Adrenal gland (tissue), 5 donors: ENCODE data around the gene GSX2.

ENCODE experiments used
- POLR2A ChIP-seq, 2 donors: fragments of 450-650 bp; IDR thresholded peaks; one replicate each; pipeline ENCODE4 v1.6.1; 2017; ENCODE audit warnings: antibody characterized with exemption in 2 of 2, mild to moderate bottlenecking in 2 of 2, moderate library complexity in 1 of 2
- TF ChIP-seq, protein P1 (sequence below), 6 experiments: fragments of 450-650 bp in 4 of 6; fragments of 200-600 bp in 2 of 6; sonication (generic) in 1 of 6; IDR thresholded peaks; 1 replicate in 5 of 6; 2 replicates in 1 of 6; pipeline versions ENCODE4 v1.5.1 to v1.8.0; 2016 to 2021; ENCODE audit warnings: antibody characterized with exemption in 6 of 6, mild to moderate bottlenecking in 2 of 6, moderate library complexity in 1 of 6
- donor health status: DM: no; HTN: no; CAD: no.

DNA sequence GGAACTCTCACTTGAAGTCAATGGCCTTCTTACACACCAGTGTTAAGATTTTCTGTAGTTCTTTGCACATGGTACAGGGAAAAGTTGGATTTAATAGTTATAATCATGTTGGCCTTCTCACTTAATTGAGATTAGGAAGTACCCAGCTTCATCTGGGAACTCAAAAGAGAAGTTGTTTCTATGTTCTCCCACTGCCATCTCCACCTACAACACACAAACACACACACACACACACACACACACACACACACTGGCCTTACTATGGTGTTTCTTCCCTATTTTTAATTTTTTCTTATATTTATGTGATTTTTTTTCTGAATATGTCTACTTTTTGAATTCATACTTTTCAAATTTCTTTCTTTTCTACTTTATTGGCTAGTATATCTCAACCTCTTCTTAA is 25.6 kb upstream of the GSX2 start:
- no peak for TF ChIP-seq POLR2A (IDR thresholded peaks at IDR 0.05)
- TF ChIP-seq, protein P1, sequence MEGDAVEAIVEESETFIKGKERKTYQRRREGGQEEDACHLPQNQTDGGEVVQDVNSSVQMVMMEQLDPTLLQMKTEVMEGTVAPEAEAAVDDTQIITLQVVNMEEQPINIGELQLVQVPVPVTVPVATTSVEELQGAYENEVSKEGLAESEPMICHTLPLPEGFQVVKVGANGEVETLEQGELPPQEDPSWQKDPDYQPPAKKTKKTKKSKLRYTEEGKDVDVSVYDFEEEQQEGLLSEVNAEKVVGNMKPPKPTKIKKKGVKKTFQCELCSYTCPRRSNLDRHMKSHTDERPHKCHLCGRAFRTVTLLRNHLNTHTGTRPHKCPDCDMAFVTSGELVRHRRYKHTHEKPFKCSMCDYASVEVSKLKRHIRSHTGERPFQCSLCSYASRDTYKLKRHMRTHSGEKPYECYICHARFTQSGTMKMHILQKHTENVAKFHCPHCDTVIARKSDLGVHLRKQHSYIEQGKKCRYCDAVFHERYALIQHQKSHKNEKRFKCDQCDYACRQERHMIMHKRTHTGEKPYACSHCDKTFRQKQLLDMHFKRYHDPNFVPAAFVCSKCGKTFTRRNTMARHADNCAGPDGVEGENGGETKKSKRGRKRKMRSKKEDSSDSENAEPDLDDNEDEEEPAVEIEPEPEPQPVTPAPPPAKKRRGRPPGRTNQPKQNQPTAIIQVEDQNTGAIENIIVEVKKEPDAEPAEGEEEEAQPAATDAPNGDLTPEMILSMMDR (IDR thresholded peaks at IDR 0.05): no peak
